Measurements from ENCODE around the gene AMDHD2.

Gene AMDHD2

DNA sequence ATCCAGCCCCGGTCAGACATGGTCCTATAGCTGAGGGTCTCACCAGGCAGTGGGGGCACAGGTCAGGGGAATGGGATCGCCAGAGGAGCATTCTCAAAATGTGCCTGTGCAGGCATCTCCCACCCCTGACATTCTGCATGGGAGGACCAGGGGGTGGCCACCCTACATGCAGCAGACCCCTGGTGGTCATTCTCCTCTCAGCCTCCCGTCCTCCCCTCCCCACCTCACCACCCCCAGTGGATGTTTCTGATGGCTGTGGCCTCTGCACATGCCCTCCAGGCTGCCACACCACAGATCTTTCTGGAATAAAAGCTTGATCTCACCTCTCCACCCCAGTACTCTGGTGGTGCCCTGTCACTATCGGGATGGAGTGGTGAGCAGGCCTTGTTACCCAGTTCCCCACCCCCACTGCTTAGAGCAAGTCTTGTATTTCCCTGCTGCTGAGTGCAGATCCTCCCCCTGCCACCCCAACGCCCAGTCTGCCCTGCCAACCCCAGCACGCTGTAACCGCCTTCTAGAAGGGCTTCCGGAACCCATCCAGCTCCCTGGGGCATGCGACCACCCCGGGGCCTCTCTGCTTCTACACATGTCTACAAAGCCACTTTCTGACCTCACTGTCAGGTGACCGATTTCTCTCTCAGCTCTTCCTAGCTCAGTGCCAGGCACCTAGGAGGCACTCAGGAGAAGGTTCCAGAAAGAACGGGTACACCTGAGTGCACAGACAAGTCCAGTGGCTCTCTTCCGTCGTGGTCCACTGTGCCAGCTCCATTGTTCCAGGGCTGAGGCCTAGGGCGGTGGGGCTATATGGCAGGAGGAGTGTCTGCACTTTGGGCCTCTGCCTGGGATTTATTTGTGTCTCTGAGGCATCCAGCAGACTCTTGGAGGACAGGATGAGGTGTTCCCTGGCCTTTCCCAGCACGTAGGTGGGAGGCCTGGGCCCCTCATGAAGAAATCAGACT lies 36.0 kb upstream of the AMDHD2 start:
- DNase-seq (ENCODE audit: low read depth in 2 of 2) = no peak

- no peak for DNase-seq (ENCODE audit: low read depth in 2 of 2)
Observed at GRCh38 chr16:2484898-2485508, 35.2 kb upstream of the AMDHD2 start.

GRCh38 chr16:2485811-2486507 lies 34.2 kb upstream of the AMDHD2 start:
- no peak for DNase-seq (ENCODE audit: low read depth in 2 of 2)

DNA sequence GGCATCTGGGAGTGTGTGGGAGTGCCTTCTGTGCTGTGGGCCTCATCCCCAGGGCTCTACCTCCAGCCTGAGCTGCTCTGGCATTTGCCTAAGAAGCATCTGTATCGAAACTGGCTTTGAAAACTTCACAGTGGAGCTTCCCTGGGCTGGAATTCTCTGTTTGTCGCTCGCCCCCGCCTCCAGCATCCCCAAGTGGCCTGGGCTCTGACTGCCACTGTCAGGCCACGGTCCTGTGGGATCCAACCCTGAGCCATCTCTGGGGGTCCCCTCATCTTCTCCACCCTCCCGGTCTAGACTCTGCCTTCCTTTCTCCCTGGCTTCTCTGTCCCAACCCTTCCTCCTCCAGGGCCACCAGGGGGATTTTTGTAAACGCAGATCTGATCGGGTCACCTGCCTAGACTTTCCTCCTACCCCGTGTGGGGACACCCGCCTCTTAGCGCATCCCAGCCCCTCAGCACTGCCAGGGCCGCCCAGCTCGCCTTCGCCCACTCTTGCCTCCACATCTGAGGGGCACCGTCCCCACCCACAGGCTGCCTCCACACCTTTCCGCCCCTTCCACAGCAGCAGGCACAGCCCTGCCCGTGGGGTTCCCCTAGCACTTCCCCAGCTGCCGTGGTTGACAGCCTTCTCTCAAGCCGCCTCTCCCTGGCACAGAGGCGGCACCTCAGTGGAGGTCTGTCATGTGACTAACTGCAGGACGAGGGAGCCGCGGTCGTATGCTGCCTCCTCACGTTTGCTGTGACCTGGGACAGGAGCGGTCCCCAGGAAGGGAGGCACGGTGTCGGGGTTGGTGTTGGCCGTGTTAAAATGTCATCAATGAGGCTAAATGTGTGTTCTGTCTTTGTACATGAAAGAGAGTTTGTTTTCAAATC lies 33.3 kb upstream of the AMDHD2 start:
- DNase-seq (ENCODE audit: low read depth in 2 of 2) = peak; percentile 42 to 64

- DNase-seq (ENCODE audit: low read depth in 2 of 2) = no peak
Observed at GRCh38 chr16:2487517-2487842, 32.7 kb upstream of the AMDHD2 start.

GRCh38 chr16:2487903-2488531 lies 32.2 kb upstream of the AMDHD2 start:
- no peak for DNase-seq (ENCODE audit: low read depth in 2 of 2)

DNA sequence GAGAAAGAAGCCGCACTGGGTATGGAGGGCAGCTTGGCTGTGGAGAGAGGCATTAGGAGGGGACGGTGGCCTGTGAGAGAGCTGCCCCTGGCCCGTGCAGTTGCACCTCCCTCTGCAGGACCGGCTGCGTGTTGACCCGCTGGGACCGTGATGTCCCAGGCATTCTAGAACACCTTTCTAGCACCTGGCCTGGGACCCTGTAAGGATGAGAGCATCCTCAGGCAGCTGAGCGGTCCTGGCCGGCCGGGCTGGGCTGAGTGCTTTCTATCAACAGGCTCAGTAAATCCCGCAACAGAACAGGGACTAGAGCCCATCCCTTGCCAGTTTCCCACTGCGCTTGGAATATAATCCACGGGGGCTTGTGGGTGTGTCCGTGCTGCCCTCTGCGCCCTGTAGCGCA lies 30.6 kb upstream of the AMDHD2 start:
- DNase-seq (ENCODE audit: low read depth in 2 of 2) = no peak

DNA sequence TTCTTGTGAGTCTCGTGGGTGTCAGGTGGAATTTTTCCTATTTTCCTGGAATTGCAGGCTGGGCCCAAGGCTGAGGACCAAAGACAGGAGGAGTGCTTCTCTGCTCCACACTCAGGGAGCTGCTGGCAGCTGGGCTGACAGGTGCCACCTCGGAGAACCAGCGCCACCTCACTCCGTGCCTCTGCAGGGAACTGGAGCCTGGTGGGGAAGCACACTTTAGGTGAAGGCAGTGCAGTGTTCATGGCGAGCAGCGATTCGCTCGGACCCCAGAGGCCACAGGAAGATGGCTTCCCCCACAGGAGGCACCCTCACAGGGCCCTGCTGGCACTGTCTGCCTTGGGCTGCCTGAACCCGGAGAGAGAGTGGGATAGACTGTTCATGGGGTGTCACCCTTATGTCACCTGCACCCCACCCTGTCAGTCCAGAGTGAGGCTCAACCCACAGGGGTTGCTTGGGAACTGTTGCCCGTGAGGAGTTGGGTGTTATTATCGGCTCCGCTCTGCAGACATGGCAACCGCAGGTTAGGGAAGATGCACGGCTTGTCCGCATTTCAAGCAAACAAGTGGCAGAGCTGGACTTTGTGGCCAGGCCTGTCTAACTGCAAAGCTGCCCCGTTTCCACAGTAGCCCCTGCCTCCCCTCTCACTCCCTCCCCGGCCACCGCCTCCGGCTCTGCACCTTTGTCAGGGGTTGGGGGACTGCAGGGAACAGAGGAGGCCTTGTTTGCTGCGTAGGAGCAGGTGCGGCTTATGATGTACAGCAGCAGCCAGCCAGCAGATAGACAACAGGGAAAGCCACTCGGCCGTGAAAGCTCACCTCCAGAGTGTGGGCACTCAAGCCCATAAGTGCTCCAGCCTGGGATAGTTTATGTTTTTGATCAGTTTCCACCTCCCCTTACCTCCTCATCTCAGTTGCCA lies 29.7 kb upstream of the AMDHD2 start:
- DNase-seq (ENCODE audit: low read depth in 2 of 2) = no peak

GRCh38 chr16:2492292-2492691 lies 27.9 kb upstream of the AMDHD2 start:
- DNase-seq (ENCODE audit: low read depth in 2 of 2) = no peak

DNA sequence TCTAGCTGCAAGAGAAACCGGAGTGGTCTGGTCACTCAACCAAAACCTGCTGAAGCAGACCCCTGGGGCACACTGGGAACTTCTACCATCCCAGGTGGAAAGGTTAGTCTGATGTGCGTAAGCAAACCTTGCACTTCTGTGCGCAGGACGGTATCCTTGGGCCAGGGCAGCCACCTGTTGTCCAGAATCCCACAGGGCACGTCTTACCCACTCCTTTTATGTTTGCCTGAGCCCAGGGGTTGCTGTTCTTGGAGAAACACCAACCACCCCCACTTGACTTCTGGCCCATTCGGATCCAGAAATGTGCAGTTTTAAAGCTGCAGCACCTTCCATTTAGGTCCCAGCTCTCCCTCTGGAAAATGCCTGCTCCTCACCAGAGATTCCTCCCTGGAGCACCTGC lies 26.6 kb upstream of the AMDHD2 start:
- no peak for DNase-seq (ENCODE audit: low read depth in 2 of 2)

- no peak for DNase-seq (ENCODE audit: low read depth in 2 of 2)
Observed at GRCh38 chr16:2494616-2495015, 25.6 kb upstream of the AMDHD2 start.

GRCh38 chr16:2495041-2495440 lies 25.1 kb upstream of the AMDHD2 start:
- no peak for DNase-seq (ENCODE audit: low read depth in 2 of 2)

DNA sequence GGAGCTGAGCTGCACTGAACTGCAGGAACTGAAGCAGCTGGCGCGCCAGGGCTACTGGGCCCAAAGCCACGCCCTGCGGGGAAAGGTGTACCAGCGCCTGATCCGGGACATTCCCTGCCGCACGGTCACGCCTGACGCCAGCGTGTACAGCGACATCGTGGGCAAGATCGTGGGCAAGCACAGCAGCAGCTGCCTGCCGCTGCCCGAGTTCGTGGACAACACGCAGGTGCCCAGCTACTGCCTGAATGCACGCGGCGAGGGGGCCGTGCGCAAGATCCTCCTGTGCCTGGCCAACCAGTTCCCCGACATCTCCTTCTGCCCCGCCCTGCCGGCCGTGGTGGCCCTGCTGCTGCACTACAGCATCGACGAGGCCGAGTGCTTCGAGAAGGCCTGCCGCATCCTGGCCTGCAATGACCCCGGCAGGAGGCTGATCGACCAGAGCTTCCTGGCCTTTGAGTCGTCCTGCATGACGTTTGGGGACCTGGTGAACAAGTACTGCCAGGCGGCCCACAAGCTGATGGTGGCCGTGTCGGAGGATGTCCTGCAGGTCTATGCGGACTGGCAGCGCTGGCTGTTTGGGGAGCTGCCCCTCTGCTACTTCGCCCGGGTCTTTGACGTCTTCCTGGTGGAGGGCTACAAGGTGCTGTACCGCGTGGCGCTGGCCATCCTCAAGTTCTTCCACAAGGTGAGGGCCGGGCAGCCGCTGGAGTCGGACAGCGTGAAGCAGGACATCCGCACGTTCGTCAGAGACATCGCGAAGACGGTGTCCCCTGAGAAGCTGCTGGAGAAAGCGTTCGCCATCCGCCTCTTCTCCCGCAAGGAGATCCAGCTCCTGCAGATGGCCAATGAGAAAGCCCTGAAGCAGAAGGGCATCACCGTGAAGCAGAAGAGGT lies 23.7 kb upstream of the AMDHD2 start:
- DNase-seq (ENCODE audit: low read depth in 2 of 2) = no peak

DNA sequence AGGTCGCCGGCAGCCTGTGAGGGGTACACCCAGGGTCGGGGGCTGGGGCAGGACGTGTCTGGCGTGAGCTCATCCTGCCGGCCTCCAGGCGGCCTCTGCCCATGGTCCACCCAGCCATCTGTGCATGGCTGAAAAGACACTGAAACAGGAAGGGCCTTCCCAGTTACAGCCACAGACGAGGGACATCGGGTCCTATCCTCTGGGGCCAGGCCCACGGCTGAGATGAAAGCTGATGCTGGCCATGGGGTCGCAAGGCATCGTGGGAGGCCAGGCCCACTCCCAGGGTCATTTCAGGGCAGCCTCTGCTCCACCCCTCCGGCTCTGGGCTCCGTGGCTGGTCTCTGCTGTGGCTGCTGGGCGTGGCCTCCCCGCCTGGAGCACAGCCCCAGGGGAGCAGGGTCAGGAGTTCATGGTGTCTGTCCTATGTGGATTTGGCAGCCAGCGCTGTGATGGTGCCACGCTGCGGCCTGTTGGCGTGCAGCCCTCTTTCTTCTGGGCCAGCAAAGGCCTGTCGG lies 23.0 kb upstream of the AMDHD2 start:
- no peak for DNase-seq (ENCODE audit: low read depth in 2 of 2)

DNA sequence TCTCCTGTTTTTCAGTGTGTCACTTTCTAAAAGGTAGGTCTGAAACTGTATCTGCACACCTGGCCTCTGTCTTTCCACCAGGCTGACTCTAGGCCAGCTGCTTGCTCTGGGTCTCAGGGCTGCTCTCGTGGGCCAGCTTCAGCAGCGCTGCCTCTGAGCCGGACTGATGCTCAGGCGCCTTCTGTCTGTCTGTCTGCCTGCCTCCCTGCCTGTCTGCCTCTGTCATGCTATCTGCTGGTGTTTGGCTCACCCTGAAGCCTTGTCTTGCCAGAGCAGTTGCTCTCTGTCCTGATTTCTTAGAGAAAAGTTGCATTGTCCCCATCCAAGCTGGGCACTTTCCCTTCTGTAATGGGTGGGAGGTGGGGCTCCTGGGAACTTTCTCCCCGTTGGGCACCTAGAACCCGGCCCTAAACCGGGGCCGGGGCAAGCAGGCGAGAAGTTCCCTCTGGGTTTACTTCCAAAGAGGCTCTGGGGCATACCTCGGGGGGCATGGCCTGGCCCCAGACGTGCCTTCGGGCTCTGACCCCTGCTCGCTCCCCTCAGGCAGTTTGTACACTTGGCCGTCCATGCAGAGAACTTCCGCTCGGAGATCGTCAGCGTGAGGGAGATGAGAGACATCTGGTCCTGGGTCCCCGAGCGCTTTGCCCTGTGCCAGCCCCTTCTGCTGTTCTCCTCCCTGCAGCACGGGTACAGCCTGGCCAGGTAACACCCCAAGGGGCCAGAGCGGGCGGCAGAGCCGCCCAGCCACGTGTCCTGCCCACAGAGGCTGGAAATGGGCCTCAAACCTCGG lies 22.3 kb upstream of the AMDHD2 start:
- no peak for DNase-seq (ENCODE audit: low read depth in 2 of 2)

- no peak for DNase-seq (ENCODE audit: low read depth in 2 of 2)
Observed at GRCh38 chr16:2498531-2499253, 21.5 kb upstream of the AMDHD2 start.

GRCh38 chr16:2499454-2499853 lies 20.7 kb upstream of the AMDHD2 start:
- no peak for DNase-seq (ENCODE audit: low read depth in 2 of 2)
